ENCODE results near the gene RAB8A.

RAB8A gene

DNA sequence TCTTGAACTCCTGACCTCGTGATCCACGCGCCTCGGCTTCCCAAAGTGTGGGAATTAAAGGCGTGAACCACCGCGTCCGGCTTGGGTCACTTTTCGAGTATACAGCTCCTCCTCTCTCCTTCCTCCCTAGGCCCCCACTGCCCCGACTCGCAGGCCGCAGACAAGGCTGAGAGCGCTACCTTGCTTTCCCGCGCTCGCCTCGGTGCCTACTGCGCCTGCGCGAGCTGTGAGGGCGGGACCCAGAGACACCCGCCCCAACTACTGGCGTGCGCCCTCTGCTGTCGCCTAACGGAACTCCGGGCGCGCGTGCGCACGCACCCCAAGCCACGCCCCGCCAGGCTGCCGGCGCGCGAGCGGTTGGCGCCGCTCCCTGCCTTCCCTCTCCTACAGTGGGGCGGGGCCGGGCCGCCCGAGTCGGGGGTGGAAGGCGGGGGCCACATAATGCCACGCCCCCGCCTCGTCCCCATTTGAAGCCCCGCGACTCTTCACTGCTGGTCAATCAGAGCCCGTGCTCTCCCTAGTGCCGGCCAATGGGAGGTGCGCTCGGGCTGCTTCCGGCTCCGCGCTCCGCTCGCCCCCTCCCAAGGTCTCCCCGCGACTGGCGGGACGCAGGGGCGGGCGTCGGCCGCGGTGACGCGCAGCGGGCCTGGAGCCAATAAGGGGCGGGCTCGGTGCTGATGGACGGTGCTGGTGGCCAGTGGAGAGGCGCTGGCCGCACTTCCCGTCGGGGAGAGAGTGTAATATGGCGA, at the start of gene RAB8A:
Gene RAB8A, plus strand, starts transcription at position 730 of the 749 bp plus-strand sequence. Its CDS starts 13 bp downstream, at position 743.
- DNase-seq (ENCODE audit: low read depth, low spot score): peak; percentile 98

DNA sequence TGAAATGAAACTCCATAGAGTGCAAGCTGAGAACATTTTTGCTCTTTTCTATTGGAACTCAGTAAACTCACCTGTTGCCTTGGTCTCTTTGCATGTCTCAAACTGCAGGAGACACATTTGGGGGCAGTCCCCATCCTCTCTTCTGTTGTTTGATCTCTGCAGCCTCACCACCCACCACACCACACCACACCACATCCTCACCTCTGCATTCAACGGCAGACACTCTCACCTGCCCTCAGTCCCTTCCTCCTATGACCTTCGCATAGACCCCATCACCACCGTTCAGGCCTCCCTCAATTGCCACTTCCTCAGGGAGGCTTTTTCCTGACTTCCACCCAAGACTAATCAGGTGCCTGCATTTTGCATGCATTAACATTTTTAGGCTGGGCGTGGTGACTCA, 49.7 kb upstream of the RAB8A start:
- no peak for DNase-seq (ENCODE audit: low read depth, low spot score)

DNA sequence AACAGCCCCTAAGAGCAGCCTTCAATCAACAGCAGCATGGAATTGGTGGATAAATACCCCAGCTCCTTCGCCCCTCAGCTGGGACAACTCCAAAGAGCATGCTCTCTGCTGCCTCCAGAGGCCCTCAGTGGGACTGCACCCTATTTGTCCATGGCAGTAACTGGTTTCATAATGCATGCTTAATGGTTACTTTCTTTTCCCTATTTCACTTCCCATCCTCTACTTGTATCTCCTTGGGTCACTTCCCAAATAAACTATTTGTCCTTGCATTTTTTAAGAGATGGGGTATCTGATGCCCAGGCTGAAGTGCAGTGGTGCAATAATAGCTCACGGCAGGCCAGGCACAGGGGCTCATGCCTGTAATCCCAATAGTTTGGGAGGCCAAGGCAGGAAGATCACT, 48.9 kb upstream of the RAB8A start:
- DNase-seq (ENCODE audit: low read depth, low spot score): peak; percentile 51

GRCh38 chr19:16064209-16064889, 47.3 kb upstream of the RAB8A start:
- DNase-seq (ENCODE audit: low read depth, low spot score): no peak

- no peak for DNase-seq (ENCODE audit: low read depth, low spot score)
Measured at GRCh38 chr19:16066611-16067104, 45.0 kb upstream of the RAB8A start.

GRCh38 chr19:16067205-16067938, 44.3 kb upstream of the RAB8A start:
- no peak for DNase-seq (ENCODE audit: low read depth, low spot score)

DNA sequence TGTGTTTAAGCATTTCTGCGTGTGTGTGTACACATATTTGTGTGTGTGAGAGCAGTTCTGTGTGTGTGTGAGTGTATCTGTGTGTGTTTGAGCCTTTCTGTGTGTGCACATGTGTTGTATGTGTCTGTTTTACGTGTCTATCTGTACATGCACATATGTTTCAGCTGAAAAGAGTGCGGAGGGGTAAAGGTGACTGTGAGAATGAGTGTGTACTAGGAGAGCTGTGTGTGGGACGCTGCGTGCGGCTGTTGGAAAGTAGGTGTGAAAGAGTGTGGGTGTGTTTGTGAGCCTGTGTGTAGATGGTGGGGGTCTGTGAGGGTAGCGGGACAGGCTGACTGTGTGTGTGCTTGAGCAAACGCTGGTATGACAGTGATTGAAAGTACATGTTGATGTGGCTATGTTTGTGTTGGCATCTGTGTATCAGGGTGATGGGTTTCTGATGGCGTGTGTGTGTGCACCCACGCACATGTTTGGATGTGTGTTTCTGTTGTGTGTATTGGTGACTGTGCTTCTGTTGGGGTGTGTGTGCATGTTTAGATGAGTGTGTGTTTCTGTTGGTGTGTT, 42.9 kb upstream of the RAB8A start:
- DNase-seq (ENCODE audit: low read depth, low spot score): no peak

- DNase-seq (ENCODE audit: low read depth, low spot score): no peak
Measured at GRCh38 chr19:16069813-16070365, 41.8 kb upstream of the RAB8A start.

DNA sequence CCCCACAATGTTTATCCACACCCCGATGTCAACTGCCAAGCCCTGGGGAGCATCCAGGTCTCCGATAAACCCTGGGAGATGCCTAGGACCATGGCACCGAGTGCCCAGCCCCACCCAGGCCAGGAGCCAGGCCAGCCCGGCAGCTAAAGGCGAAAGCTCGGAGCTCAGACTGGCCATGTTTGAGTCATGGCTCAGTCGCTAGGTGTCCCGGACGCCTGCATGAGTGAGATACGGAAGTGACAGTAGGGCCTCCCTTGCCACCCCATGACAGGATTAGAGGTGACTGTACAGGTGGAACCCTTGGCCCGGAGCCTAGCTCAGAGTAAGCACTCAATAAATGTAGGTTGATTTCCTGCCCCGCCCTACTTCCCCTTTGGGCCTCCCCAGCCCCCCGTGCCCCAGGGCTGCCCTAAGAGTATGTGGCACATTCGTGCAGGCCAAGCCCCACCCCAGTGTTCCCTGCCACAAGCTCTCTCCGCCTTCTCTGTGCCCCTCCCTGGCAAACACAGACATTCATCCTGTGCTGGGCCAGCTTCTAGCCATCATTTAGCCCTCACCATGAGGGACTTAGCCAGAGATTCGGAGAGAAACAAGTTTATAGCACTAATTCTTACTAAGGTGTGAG, 41.2 kb upstream of the RAB8A start:
- peak; percentile 79 for DNase-seq (ENCODE audit: low read depth, low spot score)

- no peak for DNase-seq (ENCODE audit: low read depth, low spot score)
Measured at GRCh38 chr19:16071072-16071691, 40.5 kb upstream of the RAB8A start.

DNA sequence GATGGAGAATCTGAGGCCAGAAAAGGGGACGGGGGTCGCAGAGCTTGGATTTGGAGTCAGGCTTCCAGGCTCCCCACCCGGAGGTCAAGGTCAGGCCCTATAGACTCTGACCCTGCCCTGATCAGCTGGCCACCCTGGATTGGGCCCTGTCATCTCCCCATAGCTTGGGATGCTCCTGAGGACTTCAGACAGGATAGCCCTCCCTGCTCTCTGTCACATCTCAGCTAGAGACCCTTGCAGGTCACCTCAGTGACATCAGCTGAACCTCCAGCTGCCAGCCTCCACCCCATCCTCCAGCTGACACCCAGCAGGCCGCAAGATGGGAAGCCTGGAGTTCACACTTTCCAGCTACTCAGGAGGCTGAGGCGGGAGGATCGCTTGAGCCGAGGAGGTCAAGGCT, 38.2 kb upstream of the RAB8A start:
- DNase-seq (ENCODE audit: low read depth, low spot score): no peak

GRCh38 chr19:16073988-16074387, 37.7 kb upstream of the RAB8A start:
- DNase-seq (ENCODE audit: low read depth, low spot score): no peak

DNA sequence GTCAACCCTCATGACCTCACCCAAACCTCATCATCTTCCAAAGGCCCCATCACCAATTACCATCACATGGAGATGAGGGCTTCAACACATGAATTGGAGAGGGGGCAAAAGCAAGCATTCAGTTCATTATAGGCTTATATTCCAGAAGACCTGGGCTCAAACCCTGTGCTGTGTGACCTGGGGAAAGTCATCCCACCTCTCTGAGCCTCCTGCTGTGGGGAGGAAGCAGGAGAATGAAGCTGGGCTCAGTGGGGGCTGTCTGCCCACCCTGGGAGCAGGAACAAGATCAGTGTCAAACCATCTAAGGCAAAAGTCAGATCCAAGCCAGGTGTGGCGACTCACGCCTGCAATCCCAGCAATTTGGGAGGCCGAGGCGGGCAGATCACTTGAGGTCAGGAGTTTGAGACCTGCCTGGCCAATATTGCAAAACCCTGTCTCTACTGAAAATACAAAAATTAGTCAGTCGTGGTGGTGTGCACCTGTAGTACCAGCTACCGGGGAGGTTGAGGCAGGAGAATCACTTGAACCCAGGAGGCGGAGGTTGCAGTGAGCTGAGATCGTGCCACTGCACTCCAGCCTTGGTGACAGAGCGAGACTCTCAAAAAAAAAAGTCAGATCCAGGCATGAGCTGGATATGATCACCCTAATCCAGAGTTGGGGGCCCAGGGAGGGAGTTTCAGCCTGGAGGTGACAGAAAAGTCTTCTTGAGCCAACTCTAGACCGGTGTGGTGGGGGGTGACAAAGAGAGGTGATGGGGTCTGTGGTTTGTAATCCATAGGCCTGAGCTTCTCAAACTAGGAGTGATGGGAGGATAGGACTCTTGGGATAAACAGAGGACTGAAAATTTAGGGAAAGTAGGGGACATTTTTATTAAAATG, 37.0 kb upstream of the RAB8A start:
- DNase-seq (ENCODE audit: low read depth, low spot score): no peak

- DNase-seq (ENCODE audit: low read depth, low spot score): no peak
Measured at GRCh38 chr19:16075430-16076153, 36.1 kb upstream of the RAB8A start.

DNA sequence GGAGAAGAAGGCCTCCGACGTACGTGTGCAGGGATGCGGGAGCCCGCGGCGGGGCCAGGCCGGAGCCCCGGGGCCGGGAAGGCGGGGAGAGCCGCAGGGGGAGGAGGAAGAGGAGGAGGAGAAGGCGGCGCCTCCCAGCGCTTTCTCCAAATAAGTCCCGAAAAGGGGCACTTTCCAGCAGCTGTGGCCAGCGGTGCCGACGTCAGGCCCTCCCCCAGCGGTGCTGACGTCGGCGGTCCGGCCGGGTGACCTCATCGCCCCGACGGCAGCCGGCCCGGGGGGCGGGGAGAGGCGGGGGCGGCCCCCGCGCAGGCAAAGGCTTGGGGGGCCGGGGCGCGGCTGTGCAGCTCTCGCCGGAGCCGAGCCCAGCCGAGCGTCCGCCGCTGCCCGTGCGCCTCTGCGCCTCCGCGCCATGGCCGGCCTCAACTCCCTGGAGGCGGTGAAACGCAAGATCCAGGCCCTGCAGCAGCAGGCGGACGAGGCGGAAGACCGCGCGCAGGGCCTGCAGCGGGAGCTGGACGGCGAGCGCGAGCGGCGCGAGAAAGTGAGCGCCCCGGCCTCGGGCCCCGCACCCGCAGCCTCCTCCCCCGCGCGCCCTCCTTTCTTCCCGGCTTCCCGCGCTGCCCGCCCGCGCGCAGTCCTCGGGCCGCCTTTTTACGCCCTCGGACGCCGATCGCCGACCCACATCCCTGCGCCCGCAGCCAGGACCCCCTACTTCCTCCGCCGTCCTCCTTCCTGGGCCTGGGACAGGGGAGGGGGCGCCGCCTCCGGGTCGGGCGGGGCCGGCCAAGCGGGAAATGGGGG, 35.3 kb upstream of the RAB8A start, which contains the start of gene TPM4:
Gene TPM4, plus strand, starts transcription at position 342 of the 804 bp plus-strand sequence. Its CDS starts 71 bp downstream, at position 413.
- peak; percentile 60 for DNase-seq (ENCODE audit: low read depth, low spot score)

- DNase-seq (ENCODE audit: low read depth, low spot score): no peak
Measured at GRCh38 chr19:16076958-16077611, 34.6 kb upstream of the RAB8A start.

DNA sequence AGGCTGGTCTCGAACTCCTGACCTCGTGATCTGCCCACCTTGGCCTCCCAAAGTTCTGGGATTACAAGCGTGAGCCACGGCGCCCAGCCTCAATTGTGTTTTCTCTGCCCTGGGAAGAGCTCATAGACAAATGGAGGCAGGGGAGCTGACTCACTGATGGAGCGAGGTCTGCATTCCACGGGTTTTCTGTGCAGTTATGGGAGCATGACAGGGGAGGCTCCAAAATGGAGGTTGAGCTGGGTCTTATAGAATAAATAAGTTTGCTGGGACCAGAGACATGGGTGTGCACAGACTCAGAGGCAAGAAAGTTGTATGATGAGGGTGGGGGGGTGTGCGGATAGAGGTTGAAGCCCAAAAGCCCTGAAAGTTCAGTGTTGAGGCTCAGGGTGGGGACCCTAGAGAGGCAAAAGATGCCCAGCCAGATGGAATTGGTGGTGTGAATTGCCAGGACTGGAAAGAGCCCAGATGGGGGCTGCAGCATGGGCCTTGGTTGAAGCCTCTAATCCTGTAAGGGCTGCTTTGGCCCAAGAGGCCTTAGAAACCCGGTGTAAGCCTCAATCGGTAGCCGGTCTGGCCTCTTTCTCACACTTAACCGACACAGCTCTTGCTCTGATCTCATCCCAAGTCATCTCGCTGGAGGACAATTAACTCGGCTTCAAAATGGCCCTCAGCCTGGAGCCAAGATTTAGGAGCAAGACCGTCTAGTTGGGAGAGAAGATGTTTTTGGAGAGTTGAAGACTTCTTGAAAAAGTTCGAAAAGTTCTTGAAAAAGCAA, 33.5 kb upstream of the RAB8A start:
- DNase-seq (ENCODE audit: low read depth, low spot score): no peak
